Right forelimb (tissue), 1 donor: ENCODE measurements around the gene EPB41.
"Not testable (repeated sequence)": the region's sequence is repeated elsewhere in the genome, so short reads cannot be mapped to it uniquely, and the experiment has no call there.

Experiments used
- DNase-seq: peaks from one replicate; pipeline ENCODE4 v3.0.0-alpha.2; 2018

EPB41 gene

DNA sequence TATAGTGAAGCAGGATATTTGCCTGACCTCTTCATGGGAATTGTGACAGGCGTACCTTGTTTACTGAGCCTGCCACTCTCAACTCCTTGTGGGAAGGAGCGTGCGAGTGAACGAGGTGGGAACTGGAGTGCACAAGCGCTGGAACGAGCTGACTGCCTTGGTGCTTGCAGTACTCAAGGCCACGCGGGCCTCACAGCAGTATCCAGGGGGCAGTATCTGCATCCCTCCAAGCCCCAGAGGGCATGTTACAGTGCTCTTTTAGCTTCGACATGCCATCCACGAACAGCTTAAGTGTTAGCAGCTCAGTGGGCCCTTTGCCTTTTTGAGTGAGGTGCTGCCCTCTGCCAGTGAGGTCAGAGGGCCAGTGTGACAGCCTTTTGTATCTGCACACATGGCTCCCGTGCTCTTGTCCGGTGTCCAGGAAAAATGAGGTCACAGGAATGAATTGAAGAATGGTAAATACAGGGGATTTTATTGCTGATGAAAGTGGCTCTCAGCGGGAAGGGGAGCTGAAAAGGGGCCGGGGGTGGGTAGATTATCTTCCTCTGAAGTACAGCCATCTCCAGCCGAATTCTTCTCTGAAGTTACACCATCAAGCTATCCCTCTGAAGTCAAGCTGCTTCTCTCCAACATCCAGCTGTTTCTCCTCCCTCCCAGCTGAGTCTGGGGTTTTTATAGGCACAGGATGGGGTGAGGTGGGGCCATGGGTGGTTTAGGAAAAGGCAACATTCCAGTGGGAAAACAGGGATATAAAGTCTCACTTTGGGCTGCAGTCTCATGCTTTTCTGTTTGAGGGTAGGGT lies 69.3 kb downstream of the EPB41 start:
- DNase-seq = no peak

DNA sequence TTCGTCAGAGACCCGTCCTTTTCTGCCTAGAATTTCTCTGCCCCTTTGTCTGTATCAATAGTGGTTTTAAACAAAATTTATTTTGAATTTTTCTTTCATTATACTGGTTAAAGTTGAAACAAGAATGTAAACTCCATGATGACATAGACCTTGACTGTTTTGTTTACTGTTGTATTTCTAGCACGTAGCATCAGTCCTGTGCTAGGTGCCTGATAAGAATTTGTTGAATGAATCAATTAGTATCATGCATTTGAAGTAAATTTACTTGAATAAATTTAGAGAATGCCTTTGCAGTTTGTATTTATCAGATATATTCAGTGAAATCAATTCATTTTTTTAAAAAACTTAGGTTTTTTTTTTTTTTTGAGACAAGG lies 69.9 kb downstream of the EPB41 start:
- DNase-seq = no peak

DNA sequence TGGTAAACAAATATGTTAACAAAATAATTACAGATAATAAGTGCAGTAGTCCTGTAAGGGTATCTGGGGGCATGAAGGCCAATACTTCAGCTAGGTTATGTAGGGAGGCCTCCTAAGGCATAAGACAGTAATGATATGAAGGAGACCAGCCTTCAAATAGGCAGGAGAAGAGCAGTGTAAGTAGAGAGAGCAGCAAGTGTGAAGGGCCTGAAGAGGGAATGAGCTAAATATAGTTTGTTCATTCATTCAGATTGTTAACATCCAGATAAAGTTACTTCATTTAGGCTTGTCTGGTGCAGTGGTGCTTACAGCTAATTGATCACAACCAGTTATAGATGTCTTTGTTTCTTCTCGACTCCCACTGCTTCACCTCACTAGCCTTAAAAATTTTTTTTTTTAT lies 71.1 kb downstream of the EPB41 start:
- DNase-seq = no peak

DNA sequence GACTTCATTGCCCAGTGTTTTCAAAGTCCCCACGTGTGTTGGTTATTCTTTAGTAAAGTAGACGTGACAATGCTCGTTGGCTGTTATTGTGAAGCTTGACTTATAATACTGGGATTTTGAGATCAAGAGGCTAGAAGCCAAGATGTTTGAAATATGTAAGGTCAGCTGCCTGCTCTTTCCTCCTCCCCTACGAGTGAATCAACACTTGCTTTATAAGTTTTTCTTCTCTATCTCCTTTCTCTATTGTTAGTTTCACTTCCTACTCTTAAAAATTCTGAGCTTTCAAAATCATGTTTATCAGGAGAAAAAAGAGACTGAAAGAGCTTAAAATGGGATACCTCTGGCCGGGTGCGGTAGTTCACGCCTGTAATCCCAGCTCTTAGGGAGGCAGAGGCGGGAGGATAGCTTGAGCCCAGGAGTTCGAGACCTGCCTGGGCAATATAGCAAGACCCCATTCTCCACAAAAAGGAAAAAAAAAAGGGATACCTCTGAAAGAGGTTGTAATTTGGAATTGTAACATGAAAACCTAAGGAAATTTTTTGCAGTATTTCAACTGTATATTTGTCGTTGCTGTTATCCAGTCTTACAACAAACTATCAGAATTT lies 72.0 kb downstream of the EPB41 start:
- DNase-seq = no peak

DNA sequence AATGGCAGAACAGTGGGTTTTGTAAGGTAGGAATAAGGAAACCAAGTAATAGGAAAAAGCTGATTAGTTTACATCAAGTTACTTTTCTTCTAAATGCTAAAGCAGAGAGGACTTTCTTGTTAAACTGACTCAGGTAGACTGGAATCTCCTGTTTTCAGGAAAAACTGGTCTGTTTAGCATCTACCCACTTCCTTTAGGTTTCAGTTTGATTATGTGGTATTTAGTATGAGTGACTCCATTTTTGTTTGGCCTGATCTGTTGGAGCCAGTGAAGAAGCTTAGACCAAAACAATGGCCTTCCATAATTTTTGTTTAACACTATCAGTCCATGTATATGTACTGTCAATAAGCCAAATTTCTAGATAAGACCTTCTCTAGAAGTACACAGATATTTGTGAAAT lies 88.4 kb downstream of the EPB41 start:
- DNase-seq = no peak

DNA sequence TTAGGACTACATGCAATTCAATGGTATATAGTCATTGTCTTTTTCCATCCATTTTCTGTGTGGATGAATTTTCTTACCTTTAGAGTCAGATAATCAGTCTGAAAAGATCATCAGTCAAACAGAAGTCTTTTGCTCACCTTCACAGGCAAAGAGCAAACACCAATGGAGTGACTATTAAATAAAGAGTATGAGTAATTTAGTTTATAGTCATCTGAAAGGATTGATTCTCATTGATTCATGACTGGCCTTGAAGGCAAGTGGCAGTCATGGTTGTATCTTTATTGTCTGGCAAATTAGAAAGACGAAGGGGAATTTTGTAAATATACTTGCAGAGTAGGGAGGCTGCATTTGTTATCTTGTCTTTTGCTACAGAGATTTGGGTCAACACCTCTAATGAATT lies 89.9 kb downstream of the EPB41 start:
- DNase-seq = no peak

DNA sequence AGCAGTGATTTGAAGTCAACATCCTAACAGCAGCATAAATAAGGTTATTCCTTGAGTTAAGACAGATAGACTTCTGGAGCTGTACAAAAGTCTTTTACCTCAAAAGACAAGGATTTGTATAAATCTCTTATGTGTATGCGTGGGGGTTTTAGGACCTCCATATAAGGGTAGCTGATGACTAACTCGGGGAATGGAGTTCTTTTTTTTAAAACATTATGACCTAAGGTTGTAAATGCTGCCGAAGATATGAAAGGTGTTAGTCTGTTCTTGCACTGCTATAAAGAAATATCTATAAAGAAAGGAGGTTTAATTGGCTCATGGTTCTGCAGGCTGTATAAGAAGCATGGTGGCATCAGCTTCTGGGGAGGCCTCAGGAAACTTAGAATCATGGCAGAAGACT lies 90.4 kb downstream of the EPB41 start:
- DNase-seq = no peak

DNA sequence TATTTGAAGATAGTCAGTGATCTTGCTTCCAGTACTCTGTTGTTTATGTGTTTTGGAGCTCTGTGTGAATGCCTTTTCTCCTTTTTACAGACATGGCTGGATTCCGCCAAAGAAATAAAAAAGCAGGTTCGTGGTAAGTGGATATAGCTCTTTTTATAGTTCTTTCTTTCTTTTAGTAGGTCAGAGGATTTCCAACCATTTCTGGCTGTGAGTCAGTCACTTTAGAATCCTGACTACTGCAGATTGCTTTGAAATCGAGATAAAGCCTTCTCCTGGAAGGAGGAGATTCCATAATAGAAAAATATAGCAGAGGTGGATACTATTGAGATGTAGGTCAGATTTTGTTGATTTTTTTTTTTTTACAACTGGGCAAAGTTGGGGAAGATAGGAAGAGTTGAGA lies 97.4 kb downstream of the EPB41 start:
- DNase-seq = no peak

DNA sequence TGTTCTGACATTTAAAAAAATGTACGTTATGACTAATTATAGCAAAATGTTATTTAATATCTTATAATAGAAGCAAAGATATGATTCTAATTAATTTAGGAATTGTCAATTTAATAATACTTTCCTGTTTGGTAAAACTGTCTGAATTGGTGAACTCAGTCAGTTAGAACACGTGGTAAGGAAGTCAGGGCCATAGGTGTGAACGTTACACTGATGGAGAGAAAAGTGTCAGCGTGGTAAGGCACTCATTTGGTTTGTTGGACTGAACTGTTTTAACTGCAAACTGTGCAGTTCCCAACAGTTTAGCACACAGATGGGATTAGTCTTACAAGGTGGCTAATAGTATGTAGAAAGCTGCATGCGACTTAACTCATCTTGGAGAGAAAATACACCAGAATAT lies 102.9 kb downstream of the EPB41 start:
- DNase-seq = no peak

DNA sequence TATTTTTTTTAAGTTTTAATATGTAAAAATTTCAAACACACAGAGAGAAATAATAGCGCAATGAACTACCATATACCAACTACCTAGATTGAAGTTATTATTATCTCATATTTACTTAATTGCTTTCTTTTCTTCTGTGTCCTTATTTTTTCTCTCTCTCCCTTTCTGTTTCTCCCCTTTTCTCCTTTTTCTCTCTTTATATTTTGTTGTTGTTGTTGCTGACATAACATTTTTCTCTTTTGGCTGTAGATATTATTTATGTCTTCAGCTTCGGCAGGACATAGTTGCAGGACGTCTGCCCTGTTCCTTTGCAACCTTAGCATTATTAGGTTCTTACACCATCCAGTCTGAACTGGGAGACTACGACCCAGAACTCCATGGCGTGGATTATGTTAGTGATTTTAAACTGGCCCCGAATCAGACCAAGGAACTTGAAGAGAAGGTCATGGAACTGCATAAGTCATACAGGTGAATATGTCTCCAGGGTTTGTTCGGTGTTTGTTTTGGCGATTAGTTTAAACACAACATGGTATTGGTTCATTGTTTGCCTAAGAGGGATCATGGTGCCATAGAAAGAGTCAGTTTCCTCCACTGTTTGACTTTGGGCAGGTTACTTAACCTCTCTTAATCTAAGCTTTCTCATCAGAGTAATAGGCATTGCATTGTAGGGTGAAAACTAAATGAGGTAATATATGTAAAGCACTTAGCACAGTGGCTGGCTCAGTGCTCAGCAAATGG lies 103.8 kb downstream of the EPB41 start:
- DNase-seq = no peak

DNA sequence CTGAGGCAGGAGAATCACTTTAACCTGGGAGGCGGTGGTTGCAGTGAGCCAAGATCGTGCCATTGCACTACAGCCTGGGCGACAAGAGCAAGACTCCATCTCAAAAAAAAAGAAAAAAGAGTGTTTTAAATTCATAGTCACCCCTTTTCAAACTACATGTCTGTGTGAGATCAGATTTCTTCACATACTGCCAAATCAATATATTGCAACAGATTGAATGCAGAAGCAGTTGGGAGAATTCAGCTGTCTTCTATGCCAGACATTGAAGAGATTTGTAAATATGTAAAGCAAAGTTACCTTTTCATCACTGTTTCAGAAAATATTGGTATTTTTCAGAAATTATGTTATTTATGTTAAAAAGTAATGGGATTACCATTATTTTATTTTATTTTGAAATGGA lies 108.3 kb downstream of the EPB41 start:
- DNase-seq = no peak

DNA sequence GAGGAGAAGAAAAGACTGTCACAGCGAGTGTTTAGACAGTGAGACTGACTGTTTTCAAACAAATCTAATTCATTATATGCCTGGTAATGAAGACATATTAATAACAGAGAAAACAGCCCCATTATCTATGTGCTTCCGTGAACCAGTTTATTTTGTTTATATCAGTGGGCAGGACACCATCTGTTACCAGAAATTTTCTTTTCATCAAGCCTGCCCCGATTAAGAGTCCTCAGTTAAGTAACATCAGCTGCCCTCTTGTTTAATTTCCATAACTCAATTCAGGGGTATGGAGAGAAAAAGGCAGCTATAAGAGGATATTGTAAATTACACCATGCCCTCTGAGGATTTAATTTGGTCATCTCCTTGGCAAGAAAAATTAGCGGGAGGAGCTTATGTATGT lies 115.3 kb downstream of the EPB41 start:
- no peak for DNase-seq

DNA sequence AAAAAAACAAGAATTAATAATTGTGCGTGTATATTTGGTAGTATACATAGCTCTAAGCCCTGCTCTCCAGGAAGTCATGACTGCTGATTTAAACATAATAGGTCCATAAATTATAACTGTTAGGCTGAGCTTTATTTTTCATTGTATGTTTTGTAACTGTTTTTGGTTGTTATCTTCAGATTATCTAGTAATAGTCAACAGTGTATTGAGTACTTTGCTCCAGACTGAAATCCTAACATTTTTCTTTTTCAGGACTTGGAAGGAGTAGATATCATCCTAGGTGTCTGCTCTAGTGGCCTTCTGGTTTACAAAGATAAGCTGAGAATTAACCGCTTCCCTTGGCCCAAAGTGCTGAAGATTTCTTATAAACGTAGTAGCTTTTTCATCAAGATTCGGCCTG lies 118.5 kb downstream of the EPB41 start:
- DNase-seq = no peak

DNA sequence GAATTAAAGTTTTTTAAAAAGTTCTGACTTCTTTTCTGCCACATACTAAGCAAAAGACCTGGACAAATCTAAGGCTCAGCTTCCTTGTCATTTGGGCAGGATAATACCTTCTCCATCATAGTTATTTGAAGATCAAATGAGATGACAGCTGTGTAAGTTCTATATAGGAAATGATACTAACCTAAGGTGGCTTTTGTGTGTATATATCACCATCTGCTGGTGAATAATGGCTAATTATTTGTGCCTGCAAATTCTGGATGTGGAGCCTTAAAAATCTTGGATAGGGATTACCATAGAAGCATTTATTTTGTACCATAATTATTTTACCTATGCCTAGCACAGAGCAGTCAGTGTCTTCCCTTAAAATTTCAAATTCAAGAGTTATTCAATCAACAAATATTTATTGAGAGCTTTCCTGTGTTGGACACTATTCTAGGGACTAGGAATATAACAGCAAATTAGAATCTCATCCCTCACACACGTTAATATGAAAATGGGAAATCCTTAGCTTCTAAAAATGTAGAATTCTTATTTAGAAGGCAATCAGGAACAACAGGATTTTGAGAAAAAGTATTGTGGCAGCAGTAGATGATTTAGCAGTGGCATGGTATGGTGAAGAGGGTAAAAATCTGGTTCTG lies 119.6 kb downstream of the EPB41 start:
- no peak for DNase-seq

DNA sequence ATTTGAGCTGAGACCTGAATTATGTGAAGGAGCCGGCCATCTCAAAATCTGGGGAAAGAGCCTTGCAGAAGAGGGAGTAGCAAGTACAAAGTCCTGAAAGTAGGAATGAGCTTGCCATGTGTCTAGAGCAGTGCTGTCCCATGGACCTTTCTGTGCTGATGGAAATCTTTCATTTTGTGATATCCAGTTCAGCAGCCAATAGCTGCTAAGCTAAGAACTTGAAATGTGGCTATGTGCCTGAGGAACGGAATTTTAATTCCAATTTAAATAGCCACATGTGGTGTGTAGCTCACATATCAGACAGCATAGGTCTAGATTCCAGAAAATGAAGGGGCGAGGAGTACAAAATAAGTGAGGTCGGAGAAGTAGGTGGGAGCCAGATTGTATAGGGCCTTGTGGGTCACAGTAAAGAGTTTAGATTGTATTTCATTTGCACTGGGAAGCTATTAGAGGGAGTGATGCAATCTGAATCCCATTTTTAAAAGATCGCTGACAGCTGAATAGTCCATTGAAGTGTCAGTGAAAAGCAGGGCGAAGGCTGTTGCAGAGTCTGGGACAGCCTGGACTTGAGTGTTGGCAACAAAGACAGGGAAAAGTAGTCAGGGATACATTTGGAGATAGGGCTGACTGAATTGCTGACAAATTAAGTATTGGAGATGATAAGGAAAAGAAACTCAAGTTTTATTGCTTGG lies 129.1 kb downstream of the EPB41 start:
- no peak for DNase-seq

DNA sequence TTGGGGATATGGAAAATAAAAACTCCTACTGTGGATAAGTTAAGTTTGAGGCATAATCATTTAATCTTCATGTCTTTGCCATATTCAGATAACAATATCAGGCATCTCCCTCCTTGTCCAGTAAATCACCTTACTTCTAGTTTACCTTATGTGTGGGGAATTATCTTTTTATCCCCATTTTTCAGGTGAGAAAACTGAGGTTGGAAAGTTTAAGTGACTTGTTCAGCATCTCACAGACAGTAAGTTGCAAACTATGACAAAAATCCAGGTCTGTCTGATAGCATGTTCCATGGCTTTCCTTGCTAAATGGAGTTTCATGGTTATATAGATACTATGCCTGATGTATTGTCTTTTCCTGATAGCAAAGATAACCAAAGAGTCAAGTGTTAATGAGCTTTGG lies 129.6 kb downstream of the EPB41 start:
- DNase-seq = no peak

DNA sequence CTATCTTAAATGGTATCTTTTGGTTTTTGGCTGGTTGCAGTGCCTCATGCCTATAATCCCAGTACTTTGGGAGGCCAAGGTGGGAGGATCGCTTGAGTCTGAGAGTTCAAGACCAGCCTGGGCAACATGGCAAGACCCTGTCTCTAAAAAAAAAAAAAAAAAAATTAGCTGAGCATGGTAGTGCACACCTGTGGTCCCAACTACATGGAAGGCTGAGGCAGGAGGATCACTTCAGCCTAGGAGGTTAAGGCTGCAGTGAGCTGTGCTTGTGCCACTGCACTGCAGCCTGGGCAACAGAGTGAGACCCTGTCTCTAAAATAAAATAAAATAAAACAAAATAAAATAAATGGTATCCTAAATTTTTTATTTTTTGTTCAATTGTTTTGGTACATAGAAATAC lies 131.3 kb downstream of the EPB41 start:
- not testable (repeated sequence) for DNase-seq

DNA sequence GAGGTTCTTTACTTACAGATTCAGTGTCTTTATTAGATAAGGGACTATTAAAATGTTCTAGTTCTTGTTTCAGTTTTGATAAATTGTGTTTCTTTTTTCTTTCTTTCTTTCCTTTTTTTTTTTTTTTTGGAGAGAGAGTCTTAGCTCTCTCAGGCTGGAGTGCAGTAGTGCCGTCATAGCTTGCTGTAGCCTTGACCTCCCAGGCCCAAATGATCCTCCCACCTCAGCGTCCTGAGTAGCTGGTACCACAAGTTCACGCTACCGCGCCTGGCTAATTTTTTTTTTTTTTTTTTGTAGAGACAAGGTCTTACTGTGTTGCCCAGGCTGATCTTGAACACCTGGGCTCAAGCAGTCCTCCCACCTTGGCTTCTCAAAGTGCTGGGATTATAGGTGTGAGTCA lies 132.8 kb downstream of the EPB41 start:
- DNase-seq = no peak

DNA sequence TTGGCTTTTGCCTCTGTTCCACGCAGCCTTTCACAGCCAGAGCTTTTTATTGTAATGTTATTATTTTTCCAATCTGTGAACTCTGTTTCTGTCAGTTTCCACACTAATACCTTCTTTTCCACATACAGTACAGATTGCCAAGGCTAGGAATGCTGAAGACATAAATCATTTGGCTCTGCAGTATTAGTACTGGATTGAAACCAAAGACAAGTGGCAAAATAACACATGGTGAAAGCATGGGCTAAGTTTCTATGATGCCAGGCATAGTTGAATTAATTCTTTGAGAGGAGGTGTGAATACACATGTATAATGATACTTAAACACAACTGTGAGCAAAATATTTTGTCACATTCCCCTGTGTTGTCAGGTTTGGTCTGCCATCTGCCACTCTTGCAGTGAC lies 135.8 kb downstream of the EPB41 start:
- DNase-seq = no peak

DNA sequence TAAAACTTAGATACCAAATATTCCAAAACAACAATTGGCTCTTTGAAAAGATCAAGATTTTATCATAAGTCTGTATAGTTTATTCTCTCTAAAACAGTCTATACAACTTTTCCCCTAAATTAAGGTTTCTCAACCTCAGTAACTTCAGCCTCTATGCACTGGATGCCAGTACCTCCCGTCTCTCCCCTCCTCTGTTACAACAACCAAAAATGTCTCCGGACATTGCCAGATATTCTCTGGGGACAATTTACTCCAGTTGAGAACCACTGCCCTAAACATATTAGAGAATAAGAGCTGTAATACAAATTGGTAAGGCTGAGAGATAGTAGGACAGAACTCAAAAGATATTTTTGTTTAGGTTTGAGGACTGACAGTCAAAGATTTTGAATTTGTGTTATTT lies 137.7 kb downstream of the EPB41 start:
- DNase-seq = no peak

DNA sequence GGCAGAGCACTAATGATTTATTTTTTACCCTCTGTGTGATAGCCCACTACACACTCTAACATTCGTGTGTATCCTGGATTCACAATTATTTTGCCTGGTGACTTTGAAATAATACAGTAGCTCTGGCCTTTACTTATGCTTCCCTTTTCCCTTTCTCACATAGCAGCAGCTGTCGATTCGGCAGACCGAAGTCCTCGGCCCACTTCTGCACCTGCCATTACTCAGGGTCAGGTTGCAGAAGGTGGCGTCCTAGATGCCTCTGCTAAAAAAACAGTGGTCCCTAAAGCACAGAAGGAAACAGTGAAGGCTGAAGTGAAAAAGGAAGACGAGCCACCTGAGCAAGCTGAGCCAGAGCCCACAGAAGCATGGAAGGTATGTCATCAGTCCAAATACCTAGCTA lies 138.6 kb downstream of the EPB41 start:
- no peak for DNase-seq

DNA sequence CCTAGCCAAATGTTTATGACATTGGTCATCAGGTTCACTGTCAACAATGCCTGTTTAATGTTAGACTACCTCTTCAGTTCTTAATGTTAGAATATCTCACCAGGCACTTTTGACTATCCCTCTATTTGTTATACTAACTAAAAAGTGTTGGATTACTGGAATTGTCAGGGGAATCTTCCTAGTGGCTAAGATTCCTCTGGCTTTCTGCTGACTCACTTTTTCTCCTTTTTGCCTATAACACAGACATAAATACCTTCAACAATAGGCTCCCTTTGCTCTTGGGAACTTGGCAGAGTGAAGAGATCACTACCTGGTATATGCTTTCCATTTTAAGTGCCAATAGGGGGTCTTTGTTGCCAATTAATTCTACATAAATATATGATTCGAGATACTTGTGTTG lies 140.8 kb downstream of the EPB41 start:
- DNase-seq = no peak

DNA sequence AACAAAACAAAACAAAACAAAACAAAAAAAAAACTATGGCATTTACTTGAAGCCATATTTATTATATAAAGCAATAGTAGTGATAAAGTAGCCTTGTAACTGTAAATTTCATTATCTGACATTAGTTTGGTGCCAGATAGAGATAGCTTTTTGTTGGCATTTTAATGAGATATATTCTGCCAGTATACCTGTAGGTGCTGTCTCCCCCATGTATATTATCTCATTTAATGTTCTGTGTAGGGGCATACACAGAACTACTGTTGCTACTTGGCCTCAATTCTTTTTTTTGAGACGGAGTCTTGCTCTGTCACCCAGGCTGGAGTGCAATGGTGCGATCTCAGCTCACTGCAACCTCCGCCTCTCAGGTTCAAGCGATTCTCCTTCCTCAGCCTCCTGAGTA lies 141.9 kb downstream of the EPB41 start:
- no peak for DNase-seq
